ENCODE data around the gene TRIM44.

The TRIM44 gene

GRCh38 chr11:35848616-35849015 lies 186.0 kb downstream of the TRIM44 start:
- no peak overlapping the region for H3K4me2 ChIP-seq (ENCODE audit: low read depth, low read length, poor library complexity, severe bottlenecking)
- H3K9me2 ChIP-seq (replicated peaks; ENCODE audit: insufficient read depth, low read length) = no peaks in the 10 kb centered on the region
- H3K9me3 ChIP-seq (ENCODE audit: insufficient read depth, low read length) = no peaks in the 10 kb centered on the region
- no peak overlapping the region for H3K9ac ChIP-seq (ENCODE audit: low read length)
- H3K27ac ChIP-seq (ENCODE audit: low read depth, low read length) = no peak overlapping the region
- TF ChIP-seq EZH2phosphoT487 (conservative IDR thresholded peaks at IDR 0.05; ENCODE audit: low read length) = no peak
- TF ChIP-seq, protein P1, sequence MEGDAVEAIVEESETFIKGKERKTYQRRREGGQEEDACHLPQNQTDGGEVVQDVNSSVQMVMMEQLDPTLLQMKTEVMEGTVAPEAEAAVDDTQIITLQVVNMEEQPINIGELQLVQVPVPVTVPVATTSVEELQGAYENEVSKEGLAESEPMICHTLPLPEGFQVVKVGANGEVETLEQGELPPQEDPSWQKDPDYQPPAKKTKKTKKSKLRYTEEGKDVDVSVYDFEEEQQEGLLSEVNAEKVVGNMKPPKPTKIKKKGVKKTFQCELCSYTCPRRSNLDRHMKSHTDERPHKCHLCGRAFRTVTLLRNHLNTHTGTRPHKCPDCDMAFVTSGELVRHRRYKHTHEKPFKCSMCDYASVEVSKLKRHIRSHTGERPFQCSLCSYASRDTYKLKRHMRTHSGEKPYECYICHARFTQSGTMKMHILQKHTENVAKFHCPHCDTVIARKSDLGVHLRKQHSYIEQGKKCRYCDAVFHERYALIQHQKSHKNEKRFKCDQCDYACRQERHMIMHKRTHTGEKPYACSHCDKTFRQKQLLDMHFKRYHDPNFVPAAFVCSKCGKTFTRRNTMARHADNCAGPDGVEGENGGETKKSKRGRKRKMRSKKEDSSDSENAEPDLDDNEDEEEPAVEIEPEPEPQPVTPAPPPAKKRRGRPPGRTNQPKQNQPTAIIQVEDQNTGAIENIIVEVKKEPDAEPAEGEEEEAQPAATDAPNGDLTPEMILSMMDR (IDR thresholded peaks at IDR 0.05; ENCODE audit: insufficient read depth, low read length, poor library complexity, severe bottlenecking) = no peak
- H2AFZ ChIP-seq (ENCODE audit: low read depth, low read length, severe bottlenecking) = no peak overlapping the region
- H3K79me2 ChIP-seq (ENCODE audit: insufficient read depth, low read length) = no peaks in the 10 kb centered on the region
- no peak overlapping the region for H3K4me3 ChIP-seq (ENCODE audit: insufficient read depth, low read length, poor library complexity, severe bottlenecking)
- no peaks in the 10 kb centered on the region for H3K36me3 ChIP-seq (ENCODE audit: low read length)
- H4K20me1 ChIP-seq (ENCODE audit: low read depth, low read length) = no peaks in the 10 kb centered on the region
- H3K27me3 ChIP-seq (ENCODE audit: low read length) = no peaks in the 10 kb centered on the region
- H3F3A ChIP-seq (ENCODE audit: insufficient read depth) = no peaks in the 10 kb centered on the region

DNA sequence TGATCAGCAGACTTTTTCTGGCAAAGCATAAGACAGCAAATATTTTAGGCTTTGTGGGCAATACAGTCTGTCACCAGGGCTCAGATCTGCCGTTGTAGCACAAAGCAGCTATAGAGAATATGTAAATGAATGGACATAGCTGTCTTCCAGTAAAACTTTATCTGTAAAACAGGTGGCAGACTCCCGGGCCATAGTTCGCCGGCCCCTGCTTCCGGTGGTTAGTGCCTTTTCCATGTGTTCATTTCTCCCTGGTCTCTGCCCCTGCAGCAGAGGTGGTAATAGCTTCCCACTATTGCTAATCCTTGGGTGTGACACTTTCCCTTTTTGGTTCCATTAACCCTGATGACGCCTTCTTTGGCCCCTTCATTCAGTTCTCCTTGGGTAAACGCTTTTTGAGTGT lies 187.6 kb downstream of the TRIM44 start:
- H3K9me3 ChIP-seq (ENCODE audit: insufficient read depth, low read length) = no peaks in the 10 kb centered on the region
- no peak overlapping the region for H3K27ac ChIP-seq (ENCODE audit: low read depth, low read length)
- TF ChIP-seq EZH2phosphoT487 (conservative IDR thresholded peaks at IDR 0.05; ENCODE audit: low read length) = no peak
- TF ChIP-seq, protein P1 (IDR thresholded peaks at IDR 0.05; ENCODE audit: insufficient read depth, low read length, poor library complexity, severe bottlenecking) = no peak
- H3K4me3 ChIP-seq (ENCODE audit: insufficient read depth, low read length, poor library complexity, severe bottlenecking) = no peak overlapping the region
- no peak overlapping the region for H3K9ac ChIP-seq (ENCODE audit: low read length)
- H3K79me2 ChIP-seq (ENCODE audit: insufficient read depth, low read length) = no peaks in the 10 kb centered on the region
- H3K4me2 ChIP-seq (ENCODE audit: low read depth, low read length, poor library complexity, severe bottlenecking) = no peak overlapping the region
- H3K9me2 ChIP-seq (replicated peaks; ENCODE audit: insufficient read depth, low read length) = no peaks in the 10 kb centered on the region
- H3F3A ChIP-seq (ENCODE audit: insufficient read depth) = no peaks in the 10 kb centered on the region
- H4K20me1 ChIP-seq (ENCODE audit: low read depth, low read length) = no peaks in the 10 kb centered on the region
- H3K27me3 ChIP-seq (ENCODE audit: low read length) = no peaks in the 10 kb centered on the region
- H3K36me3 ChIP-seq (ENCODE audit: low read length) = no peaks in the 10 kb centered on the region
- no peak overlapping the region for H2AFZ ChIP-seq (ENCODE audit: low read depth, low read length, severe bottlenecking)

DNA sequence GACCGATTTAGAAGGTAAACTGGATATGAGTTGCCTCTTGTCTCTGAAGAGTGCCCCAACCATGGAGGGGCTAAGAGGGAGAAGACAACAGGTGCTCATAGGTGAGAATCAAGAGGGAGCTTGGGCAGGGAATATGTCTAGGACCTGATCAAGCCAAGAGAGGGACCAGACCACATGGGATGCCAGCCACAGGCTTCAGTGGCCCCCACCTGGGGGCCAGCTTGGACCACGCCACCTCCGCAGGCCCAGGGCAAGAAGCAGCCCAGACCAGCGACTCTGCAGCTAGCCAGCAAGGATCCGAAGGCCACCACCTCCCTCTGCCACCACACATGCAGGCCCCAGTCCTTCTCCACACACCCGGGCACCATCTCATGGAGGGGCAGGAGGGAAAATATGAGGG lies 188.8 kb downstream of the TRIM44 start:
- Histone ChIP-seq H3K36me3 (ENCODE audit: low read length) (no peaks in the 10 kb centered on the region), H3K27me3 (ENCODE audit: low read length) (no peaks in the 10 kb centered on the region), H3K4me2 (ENCODE audit: low read depth, low read length, poor library complexity, severe bottlenecking) (no peak overlapping the region), H3K27ac (ENCODE audit: low read depth, low read length) (no peak overlapping the region), H3K9ac (ENCODE audit: low read length) (no peak overlapping the region), H3F3A (ENCODE audit: insufficient read depth) (no peaks in the 10 kb centered on the region), H3K79me2 (ENCODE audit: insufficient read depth, low read length) (no peaks in the 10 kb centered on the region), H4K20me1 (ENCODE audit: low read depth, low read length) (no peaks in the 10 kb centered on the region), H2AFZ (ENCODE audit: low read depth, low read length, severe bottlenecking) (no peak overlapping the region), H3K4me3 (ENCODE audit: insufficient read depth, low read length, poor library complexity, severe bottlenecking) (no peak overlapping the region), H3K9me2 (replicated peaks; ENCODE audit: insufficient read depth, low read length) (no peaks in the 10 kb centered on the region), H3K9me3 (ENCODE audit: insufficient read depth, low read length) (no peaks in the 10 kb centered on the region)
- TF ChIP-seq EZH2phosphoT487 (conservative IDR thresholded peaks at IDR 0.05; ENCODE audit: low read length) = no peak
- TF ChIP-seq, protein P1 (IDR thresholded peaks at IDR 0.05; ENCODE audit: insufficient read depth, low read length, poor library complexity, severe bottlenecking) = no peak

Data from SU-DHL-6 (cell line).